Activated naive CD4-positive, alpha-beta T cell treated with anti-CD3 and anti-CD28 coated beads, Interleukin-2, amount 10 ng/mL, durations not matched to agents 7 days and 5 days (primary cell): ENCODE measurements around the gene TAAR9.
A peak's percentile ranks its signal among the peaks of the same experiment; 100 is the strongest.

ENCODE experiments used
- CTCF ChIA-PET: fragments of 350-600 bp; sonication (Branson Sonifier 250); formaldehyde crosslinking; loops from one replicate; lab custom pipeline; 2021; ENCODE audit warnings: antibody characterized with exemption; lab: Charles Lee
- DNase-seq: peaks from one replicate; pipeline ENCODE4 v3.0.0-alpha.2; 2020
- H3K27ac Mint-ChIP-seq: one replicate; pipeline ENCODE4 v1.8.0; 2021; ENCODE audit warnings: mild to moderate bottlenecking, moderate library complexity, mixed read lengths
- H3K27me3 Mint-ChIP-seq: one replicate; pipeline ENCODE4 v1.8.0; 2021; ENCODE audit warnings: mild to moderate bottlenecking, mixed read lengths
- H3K36me3 Mint-ChIP-seq: one replicate; pipeline ENCODE4 v1.8.0; 2021; ENCODE audit warnings: mixed read lengths
- H3K4me1 Mint-ChIP-seq: one replicate; pipeline ENCODE4 v1.8.0; 2021; ENCODE audit warnings: mixed read lengths
- H3K4me3 Mint-ChIP-seq: one replicate; pipeline ENCODE4 v1.8.0; 2021; ENCODE audit warnings: mild to moderate bottlenecking, moderate library complexity, mixed read lengths
- H3K9me3 Mint-ChIP-seq: one replicate; pipeline ENCODE4 v1.8.0; 2021; ENCODE audit warnings: mixed read lengths

The TAAR9 gene

DNA sequence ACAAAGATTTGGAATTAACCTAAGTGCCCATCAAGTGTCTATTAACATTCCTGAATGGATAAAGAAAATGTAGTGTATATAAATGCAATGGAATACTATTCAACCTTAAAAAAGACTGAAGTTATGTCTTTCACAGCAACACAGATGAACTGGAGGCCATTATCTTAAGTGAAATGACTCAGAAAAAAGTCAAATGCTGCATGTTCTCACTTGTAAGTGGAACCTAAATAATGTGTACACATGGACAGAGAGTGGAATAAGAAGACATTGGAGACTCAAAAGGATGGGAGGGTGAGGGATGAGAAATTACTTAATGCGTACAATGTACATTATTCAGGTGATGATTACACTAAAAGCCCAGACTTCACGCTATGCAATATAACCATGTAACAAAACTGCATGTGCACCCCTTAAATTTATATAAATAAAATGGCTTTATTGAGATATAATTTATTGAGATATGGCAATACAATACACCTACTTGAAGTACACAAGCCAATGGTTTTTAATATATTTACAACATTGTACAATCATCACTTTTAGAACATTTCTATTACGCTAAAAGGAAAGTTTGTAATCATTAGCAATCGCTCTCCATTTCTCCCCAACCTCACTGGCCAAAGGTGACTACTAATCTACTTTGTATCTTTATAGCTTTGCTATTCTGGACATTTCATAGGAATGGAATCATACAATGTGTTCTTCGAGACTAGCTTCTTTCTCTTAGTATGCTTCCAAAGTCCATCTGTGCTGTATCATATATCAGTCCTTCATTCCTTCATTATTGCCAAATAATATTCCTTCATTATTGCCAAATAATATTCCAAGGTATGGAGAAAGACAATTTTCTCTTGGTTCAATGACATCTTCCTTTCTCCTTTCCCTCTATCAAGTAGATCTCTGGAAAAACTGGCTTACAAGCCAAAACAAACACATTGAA is 30.9 kb upstream of the TAAR9 start:
- peaks cover 7% of the 10 kb centered on the region for H3K36me3 Mint-ChIP-seq
- H3K27me3 Mint-ChIP-seq, result no peaks in the 10 kb centered on the region
- peaks cover 16% of the 10 kb centered on the region for H3K4me1 Mint-ChIP-seq
- CTCF ChIA-PET, result no interaction called here
- H3K27ac Mint-ChIP-seq, result no peak overlapping the region
- H3K4me3 Mint-ChIP-seq, result no peak overlapping the region
- H3K9me3 Mint-ChIP-seq, result no peaks in the 10 kb centered on the region
- no peak for DNase-seq

DNA sequence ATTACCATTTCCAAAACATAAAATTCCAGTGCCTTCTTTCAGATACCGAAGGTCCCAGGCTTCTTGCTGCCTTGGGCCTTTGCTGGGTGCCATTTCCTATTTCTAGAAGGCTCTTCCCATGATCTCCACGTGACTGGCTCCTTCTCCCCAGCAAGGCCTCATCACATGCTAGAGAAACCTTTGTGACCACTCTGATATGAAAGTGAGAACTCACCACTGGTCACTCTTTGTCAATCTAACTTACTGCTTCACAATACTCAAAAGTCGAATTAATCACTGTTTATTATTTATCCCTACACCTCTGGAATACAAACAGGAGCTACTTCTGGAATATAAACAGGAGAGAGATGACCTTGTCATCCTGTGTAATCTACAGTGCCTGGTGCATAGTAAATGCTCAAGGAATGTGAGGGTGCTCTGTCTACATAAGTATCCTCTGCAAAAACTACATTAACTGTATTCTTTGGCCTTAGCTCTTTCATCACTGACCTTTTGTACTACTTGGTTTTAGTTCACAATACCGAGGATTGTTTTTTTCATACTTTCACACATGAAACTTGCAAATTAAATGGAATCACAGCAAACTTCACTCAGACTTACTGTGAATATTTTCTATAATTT is 26.8 kb upstream of the TAAR9 start:
- Mint-ChIP-seq H3K36me3 (peaks cover 3% of the 10 kb centered on the region), H3K27me3 (peaks cover 7% of the 10 kb centered on the region), H3K27ac (no peak overlapping the region), H3K4me1 (peaks cover 26% of the 10 kb centered on the region), H3K4me3 (peak overlapping the region; percentile 91), H3K9me3 (no peaks in the 10 kb centered on the region)
- no peak for DNase-seq
- CTCF ChIA-PET, result no interaction called here

DNA sequence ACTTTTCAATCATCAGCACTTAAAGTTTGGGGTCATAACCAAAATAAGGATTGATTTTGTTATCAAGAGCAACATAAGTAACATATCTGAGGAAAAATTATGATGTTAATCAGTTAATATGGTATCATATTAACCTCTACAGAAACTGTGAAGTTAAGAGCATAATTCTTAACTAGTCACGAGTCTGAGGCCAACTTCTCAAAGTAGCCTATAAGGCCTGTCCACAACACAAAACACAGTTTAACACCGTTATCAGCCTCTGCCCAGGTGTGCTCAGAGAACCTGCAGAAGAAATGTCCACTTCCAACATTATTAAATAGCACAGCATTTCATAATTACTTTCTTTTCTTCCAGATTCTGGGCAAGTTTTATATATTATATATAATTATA is 26.3 kb upstream of the TAAR9 start:
- Mint-ChIP-seq H3K4me3 (peak overlapping the region; percentile 91), H3K36me3 (peaks cover 3% of the 10 kb centered on the region), H3K4me1 (peaks cover 26% of the 10 kb centered on the region), H3K9me3 (no peaks in the 10 kb centered on the region), H3K27me3 (peaks cover 12% of the 10 kb centered on the region), H3K27ac (no peak overlapping the region)
- no peak for DNase-seq
- CTCF ChIA-PET, result interaction anchor here (1.1 to 1.7 kb wide), 2 partner anchors 15 to 232 kb away, joined by 3 to 12 read pairs; no protein-coding TSS in a partner anchor

- CTCF ChIA-PET, result interaction anchor here (1.1 to 1.7 kb wide), 4 partner anchors 12 to 232 kb away, joined by 3 to 12 read pairs (median 4); no protein-coding TSS in a partner anchor
- Mint-ChIP-seq H3K36me3 (peaks cover 3% of the 10 kb centered on the region), H3K27me3 (peaks cover 16% of the 10 kb centered on the region), H3K9me3 (no peaks in the 10 kb centered on the region), H3K4me3 (peak overlapping the region; percentile 91), H3K4me1 (peaks cover 26% of the 10 kb centered on the region), H3K27ac (peak overlapping the region; percentile 73)
- no peak for DNase-seq
Measured at GRCh38 chr6:132512342-132512637, 25.8 kb upstream of the TAAR9 start.

- H3K4me3 Mint-ChIP-seq, result peak within 1 kb of the TSS; percentile 91
- peaks cover 16% of the 10 kb centered on the region for H3K27me3 Mint-ChIP-seq
- peaks cover 26% of the 10 kb centered on the region for H3K4me1 Mint-ChIP-seq
- no peaks in the 10 kb centered on the region for H3K9me3 Mint-ChIP-seq
- H3K27ac Mint-ChIP-seq, result peak within 1 kb of the TSS; percentile 88
- peaks cover 3% of the 10 kb centered on the region for H3K36me3 Mint-ChIP-seq
- DNase-seq, result peak; percentile 91
- CTCF ChIA-PET, result interaction anchor here (0.7 to 1.7 kb wide), 5 partner anchors 13 to 310 kb away, joined by 3 to 12 read pairs (median 4); no protein-coding TSS in a partner anchor
Measured at GRCh38 chr6:132512638-132513632, 25.1 kb upstream of the TAAR9 start, which contains the start of gene STX7. Gene STX7 (minus strand): TSS chr6:132513116. CDS start chr6:132503530, 9,586 bp downstream.

- no peaks in the 10 kb centered on the region for H3K9me3 Mint-ChIP-seq
- no peaks in the 10 kb centered on the region for H3K36me3 Mint-ChIP-seq
- no peak for DNase-seq
- H3K4me1 Mint-ChIP-seq, result peaks cover 26% of the 10 kb centered on the region
- H3K27ac Mint-ChIP-seq, result no peak overlapping the region
- peak overlapping the region; percentile 91 for H3K4me3 Mint-ChIP-seq
- CTCF ChIA-PET, result interaction anchor here (1.3 to 1.7 kb wide), 3 partner anchors 14 to 234 kb away, joined by 4 to 12 read pairs (median 4); no protein-coding TSS in a partner anchor
- H3K27me3 Mint-ChIP-seq, result peaks cover 16% of the 10 kb centered on the region
Measured at GRCh38 chr6:132513831-132514545, 24.1 kb upstream of the TAAR9 start.

DNA sequence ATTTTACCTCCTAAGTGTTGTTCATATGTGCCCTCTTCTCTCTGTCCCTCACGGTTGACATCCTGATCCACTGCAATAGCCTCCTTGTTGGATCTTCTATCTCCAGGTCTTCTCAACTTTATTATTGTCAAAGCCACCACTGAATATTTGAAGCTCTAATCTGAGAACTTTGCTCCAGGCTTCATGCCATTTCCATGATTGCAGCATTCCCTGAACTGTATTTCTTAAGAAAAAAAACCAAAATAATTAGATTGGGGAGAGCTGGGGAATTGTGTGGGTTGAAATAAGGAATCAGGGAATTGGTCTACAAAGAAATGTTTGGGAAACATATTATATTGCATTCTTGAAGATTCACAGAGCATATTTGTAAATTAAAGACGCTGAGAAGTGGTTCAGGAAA is 22.7 kb upstream of the TAAR9 start:
- Mint-ChIP-seq H3K4me1 (peaks cover 26% of the 10 kb centered on the region), H3K27ac (no peak overlapping the region), H3K4me3 (no peak overlapping the region), H3K36me3 (no peaks in the 10 kb centered on the region), H3K9me3 (no peaks in the 10 kb centered on the region), H3K27me3 (peaks cover 16% of the 10 kb centered on the region)
- DNase-seq, result no peak
- CTCF ChIA-PET, result no interaction called here

DNA sequence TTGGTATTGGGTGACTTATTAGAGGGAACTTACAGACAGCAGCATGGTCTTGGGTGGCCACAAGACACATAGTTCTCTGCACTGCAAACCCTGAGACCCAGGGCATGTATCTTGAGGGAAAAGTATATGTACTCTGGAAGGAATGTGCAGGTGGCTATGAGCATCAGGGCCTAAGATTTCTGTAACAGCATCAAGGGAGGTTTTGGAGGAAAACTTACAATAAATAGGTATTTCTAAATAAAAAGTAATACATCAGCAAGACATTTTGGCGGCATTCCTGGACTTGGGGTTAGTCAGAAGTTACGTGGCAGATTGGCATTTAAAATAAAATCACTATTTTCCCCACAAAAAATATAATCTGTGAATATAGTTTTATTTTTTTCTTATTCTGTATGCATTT is 17.1 kb upstream of the TAAR9 start:
- Mint-ChIP-seq H3K9me3 (no peaks in the 10 kb centered on the region), H3K4me1 (no peaks in the 10 kb centered on the region), H3K4me3 (no peak overlapping the region), H3K36me3 (no peaks in the 10 kb centered on the region), H3K27ac (no peak overlapping the region), H3K27me3 (peaks cover 37% of the 10 kb centered on the region)
- DNase-seq, result no peak
- CTCF ChIA-PET, result no interaction called here

DNA sequence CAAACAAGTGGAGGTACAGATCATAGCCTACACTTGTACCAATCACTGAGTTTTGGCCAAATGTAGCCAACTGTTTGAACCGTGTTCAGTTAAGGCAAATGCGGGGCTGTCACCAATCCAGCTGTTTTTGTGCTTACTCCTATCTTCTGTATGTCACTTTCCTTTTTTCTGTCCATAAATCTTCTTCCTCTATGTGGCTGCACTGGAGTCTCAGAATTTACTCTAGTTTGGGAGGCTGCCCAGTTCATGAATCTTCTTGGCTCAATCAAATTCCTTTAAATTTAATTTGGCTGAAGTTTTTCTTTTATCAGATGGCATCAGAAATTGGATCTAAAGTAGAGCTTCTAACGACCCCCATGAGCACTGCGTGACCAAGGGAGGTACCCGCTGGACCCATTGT is 13.4 kb upstream of the TAAR9 start:
- Mint-ChIP-seq H3K9me3 (no peaks in the 10 kb centered on the region), H3K27me3 (peaks cover 35% of the 10 kb centered on the region), H3K4me3 (no peak overlapping the region), H3K4me1 (no peaks in the 10 kb centered on the region), H3K27ac (no peak overlapping the region), H3K36me3 (no peaks in the 10 kb centered on the region)
- DNase-seq, result no peak
- CTCF ChIA-PET, result interaction anchor here (1.5 kb wide), 1 partner anchor 245 kb away, joined by 3 read pairs; no protein-coding TSS in a partner anchor

DNA sequence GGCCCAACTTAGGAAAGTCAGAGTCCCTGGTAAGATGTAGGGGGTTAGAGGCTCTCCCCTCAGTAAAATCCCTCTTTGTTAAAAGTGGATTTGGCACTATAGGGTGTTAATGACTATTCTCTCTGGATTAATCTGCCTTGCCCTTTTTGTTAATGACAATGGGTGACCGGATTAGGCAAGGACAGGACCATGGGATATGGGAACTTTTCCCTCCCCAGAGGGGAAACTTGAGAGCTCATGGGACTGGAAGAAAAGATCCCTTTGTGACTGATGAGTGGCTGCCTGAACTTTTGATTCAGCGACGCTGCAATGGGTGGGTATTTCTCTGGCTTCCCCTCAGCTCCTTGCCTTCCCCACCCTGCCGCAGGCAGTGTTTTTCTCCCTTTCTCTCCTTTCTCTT is 12.2 kb upstream of the TAAR9 start:
- CTCF ChIA-PET, result no interaction called here
- H3K36me3 Mint-ChIP-seq, result no peaks in the 10 kb centered on the region
- DNase-seq, result no peak
- no peaks in the 10 kb centered on the region for H3K9me3 Mint-ChIP-seq
- H3K27ac Mint-ChIP-seq, result no peak overlapping the region
- H3K4me1 Mint-ChIP-seq, result peaks cover 2% of the 10 kb centered on the region
- H3K27me3 Mint-ChIP-seq, result peaks cover 33% of the 10 kb centered on the region
- H3K4me3 Mint-ChIP-seq, result no peak overlapping the region

DNA sequence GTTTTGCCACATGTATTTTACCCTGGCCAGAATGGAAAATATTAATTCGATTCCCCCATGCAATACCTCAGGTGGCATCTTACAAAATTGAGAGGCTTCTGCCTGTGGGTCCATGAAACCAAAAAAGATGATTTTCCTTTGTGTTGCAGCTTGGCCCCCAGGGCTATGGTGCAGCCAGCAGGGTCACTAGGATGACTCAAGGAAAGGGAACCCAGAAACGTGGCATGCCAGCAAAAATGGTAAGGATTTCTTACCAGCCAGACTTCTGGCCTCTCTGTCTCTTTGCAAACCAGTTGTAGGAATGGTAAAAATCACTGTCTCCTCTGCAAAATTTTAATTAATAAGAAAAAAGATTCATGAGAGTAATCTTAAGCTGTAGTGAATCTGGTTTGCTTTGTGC is 11.6 kb upstream of the TAAR9 start:
- Mint-ChIP-seq H3K27ac (no peak overlapping the region), H3K4me1 (peaks cover 2% of the 10 kb centered on the region), H3K27me3 (peaks cover 32% of the 10 kb centered on the region), H3K4me3 (no peak overlapping the region), H3K9me3 (no peaks in the 10 kb centered on the region), H3K36me3 (no peaks in the 10 kb centered on the region)
- DNase-seq, result no peak
- CTCF ChIA-PET, result interaction anchor here (1.0 kb wide), 2 partner anchors 237 to 238 kb away, joined by 3 read pairs; no protein-coding TSS in a partner anchor

DNA sequence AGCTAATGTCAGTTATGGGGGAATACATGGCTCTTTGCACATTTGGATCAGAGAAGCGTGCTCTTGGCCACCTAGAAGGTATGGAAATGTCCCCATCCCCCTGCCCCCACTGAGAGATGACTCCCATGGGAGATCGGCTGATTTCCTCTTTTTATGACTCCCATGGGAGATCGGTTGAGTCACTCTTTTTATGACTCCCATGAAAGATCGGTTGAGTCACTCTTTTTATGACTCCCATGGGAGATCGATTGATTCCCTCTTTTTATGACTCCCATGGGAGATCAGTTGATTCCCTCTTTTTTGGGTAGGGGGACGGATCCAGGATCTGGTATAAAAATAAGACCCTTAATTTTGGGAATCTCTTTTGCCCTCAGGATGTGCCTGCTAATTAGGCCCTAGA is 10.3 kb upstream of the TAAR9 start:
- Mint-ChIP-seq H3K4me3 (no peak overlapping the region), H3K27me3 (peaks cover 35% of the 10 kb centered on the region), H3K36me3 (no peaks in the 10 kb centered on the region), H3K27ac (no peak overlapping the region), H3K9me3 (no peaks in the 10 kb centered on the region), H3K4me1 (peaks cover 2% of the 10 kb centered on the region)
- CTCF ChIA-PET, result no interaction called here
- no peak for DNase-seq
